Mammary epithelial cell (primary cell): ENCODE results near the gene ZBTB7A.

Experiments used
- CTCF ChIP-seq, 2 donors: IDR thresholded peaks in 1 of 2; conservative IDR thresholded peaks in 1 of 2; 2 replicates each; pipeline ENCODE4 v1.5.1; 2011 to 2012; ENCODE audit warnings: inconsistent platforms in 2 of 2, low read length in 2 of 2, mild to moderate bottlenecking in 2 of 2, control low read depth in 1 of 2, low read depth in 1 of 2; ENCODE audit not compliant: insufficient read depth in 1 of 2; ENCODE audit errors: extremely low read depth in 1 of 2
- EZH2 ChIP-seq: IDR thresholded peaks from 2 replicates; pipeline ENCODE4 v1.6.1; 2012; ENCODE audit warnings: low read length, inconsistent platforms, borderline replicate concordance

GRCh38 chr19:4115818-4116385, 49.2 kb upstream of the ZBTB7A start:
- no peak for TF ChIP-seq CTCF (conservative IDR thresholded peaks at IDR 0.05 in 1 of 2, IDR thresholded peaks at IDR 0.05 in 1 of 2; ENCODE audit: extremely low read depth in 1 of 2, insufficient read depth in 1 of 2, low read depth in 1 of 2, low read length in 2 of 2)
- no peak for TF ChIP-seq EZH2
